ENCODE measurements around the gene SIRT4. TPM values are rescaled to one million over a fixed set of nuclear protein-coding genes. Genes with fewer than 3 reads are reported as not detected.

Gene SIRT4
- total and polyA plus RNA-seq, 2 of the 13 experiments (the other 11 are each of a cell fraction or from before 2014, with no cell fraction given) = 3.4 to 5.8 TPM

- no peak for TF ChIP-seq MTERF4 (CRISPR knock-in tag; IDR thresholded peaks at IDR 0.05)
- TF ChIP-seq MTF2 (CRISPR knock-in tag; IDR thresholded peaks at IDR 0.05; ENCODE audit: borderline replicate concordance) = no peak; the same call in 1 of the 2 replicates
- no peak for TF ChIP-seq ATRX (CRISPR knock-in tag; IDR thresholded peaks at IDR 0.05; ENCODE audit: borderline replicate concordance)
- no peak for TF ChIP-seq REXO4 (CRISPR knock-in tag; IDR thresholded peaks at IDR 0.05; ENCODE audit: borderline replicate concordance)
- TF ChIP-seq FOXM1 (CRISPR knock-in tag; IDR thresholded peaks at IDR 0.05) = no peak
- peak; percentile 21; the same call in 1 of the 2 replicates for TF ChIP-seq CEBPB (IDR thresholded peaks at IDR 0.05; ENCODE audit: borderline replicate concordance, low read depth, low read length)
- TF ChIP-seq PTBP1 (IDR thresholded peaks at IDR 0.05; ENCODE audit: low read depth, low read length, poor library complexity, severe bottlenecking) = no peak
- peak; percentile 47; the same call in 1 of the 2 replicates for TF ChIP-seq TBX3 (IDR thresholded peaks at IDR 0.05; ENCODE audit: borderline replicate concordance)
- TF ChIP-seq, protein P1, sequence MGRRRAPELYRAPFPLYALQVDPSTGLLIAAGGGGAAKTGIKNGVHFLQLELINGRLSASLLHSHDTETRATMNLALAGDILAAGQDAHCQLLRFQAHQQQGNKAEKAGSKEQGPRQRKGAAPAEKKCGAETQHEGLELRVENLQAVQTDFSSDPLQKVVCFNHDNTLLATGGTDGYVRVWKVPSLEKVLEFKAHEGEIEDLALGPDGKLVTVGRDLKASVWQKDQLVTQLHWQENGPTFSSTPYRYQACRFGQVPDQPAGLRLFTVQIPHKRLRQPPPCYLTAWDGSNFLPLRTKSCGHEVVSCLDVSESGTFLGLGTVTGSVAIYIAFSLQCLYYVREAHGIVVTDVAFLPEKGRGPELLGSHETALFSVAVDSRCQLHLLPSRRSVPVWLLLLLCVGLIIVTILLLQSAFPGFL (CRISPR knock-in tag; IDR thresholded peaks at IDR 0.05) = no peak
- TF ChIP-seq HES4 (CRISPR knock-in tag; IDR thresholded peaks at IDR 0.05; ENCODE audit: borderline replicate concordance) = no peak
- TF ChIP-seq, protein P2, sequence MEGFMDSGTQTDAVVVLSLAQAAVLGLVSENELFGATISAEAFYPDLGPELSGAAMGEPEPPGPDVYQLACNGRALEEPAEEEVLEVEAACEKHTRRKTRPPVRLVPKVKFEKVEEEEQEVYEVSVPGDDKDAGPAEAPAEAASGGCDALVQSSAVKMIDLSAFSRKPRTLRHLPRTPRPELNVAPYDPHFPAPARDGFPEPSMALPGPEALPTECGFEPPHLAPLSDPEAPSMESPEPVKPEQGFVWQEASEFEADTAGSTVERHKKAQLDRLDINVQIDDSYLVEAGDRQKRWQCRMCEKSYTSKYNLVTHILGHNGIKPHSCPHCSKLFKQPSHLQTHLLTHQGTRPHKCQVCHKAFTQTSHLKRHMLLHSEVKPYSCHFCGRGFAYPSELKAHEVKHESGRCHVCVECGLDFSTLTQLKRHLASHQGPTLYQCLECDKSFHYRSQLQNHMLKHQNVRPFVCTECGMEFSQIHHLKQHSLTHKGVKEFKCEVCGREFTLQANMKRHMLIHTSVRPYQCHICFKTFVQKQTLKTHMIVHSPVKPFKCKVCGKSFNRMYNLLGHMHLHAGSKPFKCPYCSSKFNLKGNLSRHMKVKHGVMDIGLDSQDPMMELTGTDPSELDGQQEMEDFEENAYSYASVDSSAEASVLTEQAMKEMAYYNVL (CRISPR knock-in tag; IDR thresholded peaks at IDR 0.05; ENCODE audit: borderline replicate concordance) = 0 out of 2 replicates have a peak, but pooled peaks have one; percentile 20
- TF ChIP-seq ZNF280B (CRISPR knock-in tag; IDR thresholded peaks at IDR 0.05; ENCODE audit: borderline replicate concordance) = no peak
- TF ChIP-seq YEATS4 (CRISPR knock-in tag; IDR thresholded peaks at IDR 0.05; ENCODE audit: borderline replicate concordance) = peak; percentile 50; the same call in 1 of the 2 replicates
- no peak for TF ChIP-seq ZNF839 (CRISPR knock-in tag; IDR thresholded peaks at IDR 0.05; ENCODE audit: borderline replicate concordance)
- no peak for TF ChIP-seq MXD1 (CRISPR knock-in tag; IDR thresholded peaks at IDR 0.05)
- no peak for TF ChIP-seq TCF12 (IDR thresholded peaks at IDR 0.05)
- 0 out of 2 replicates have a peak, but pooled peaks have one; percentile 41 for TF ChIP-seq TCF12 (CRISPR knock-in tag; IDR thresholded peaks at IDR 0.05)
- no peak for TF ChIP-seq JARID2 (CRISPR knock-in tag; IDR thresholded peaks at IDR 0.05; ENCODE audit: insufficient replicate concordance)
- TF ChIP-seq, protein P3, sequence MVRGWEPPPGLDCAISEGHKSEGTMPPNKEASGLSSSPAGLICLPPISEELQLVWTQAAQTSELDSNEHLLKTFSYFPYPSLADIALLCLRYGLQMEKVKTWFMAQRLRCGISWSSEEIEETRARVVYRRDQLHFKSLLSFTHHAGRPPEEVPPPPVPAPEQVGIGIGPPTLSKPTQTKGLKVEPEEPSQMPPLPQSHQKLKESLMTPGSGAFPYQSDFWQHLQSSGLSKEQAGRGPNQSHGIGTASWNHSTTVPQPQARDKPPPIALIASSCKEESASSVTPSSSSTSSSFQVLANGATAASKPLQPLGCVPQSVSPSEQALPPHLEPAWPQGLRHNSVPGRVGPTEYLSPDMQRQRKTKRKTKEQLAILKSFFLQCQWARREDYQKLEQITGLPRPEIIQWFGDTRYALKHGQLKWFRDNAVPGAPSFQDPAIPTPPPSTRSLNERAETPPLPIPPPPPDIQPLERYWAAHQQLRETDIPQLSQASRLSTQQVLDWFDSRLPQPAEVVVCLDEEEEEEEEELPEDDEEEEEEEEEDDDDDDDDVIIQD (CRISPR knock-in tag; IDR thresholded peaks at IDR 0.05; ENCODE audit: low read depth) = peak; percentile 27; the same call in 1 of the 2 replicates
- no peak; the same call in 1 of the 2 replicates for TF ChIP-seq KMT2B (CRISPR knock-in tag; IDR thresholded peaks at IDR 0.05)
- TF ChIP-seq KDM6A (CRISPR knock-in tag; IDR thresholded peaks at IDR 0.05; ENCODE audit: low read depth) = no peak
These were observed 9.2 kb upstream of the SIRT4 start, which contains the start of gene RNU4-1 (continued) for GRCh38 chr12:120292661-120293531.

Data from HepG2 (cell line).